GM20000 (cell line): Measurements from ENCODE around the gene KLF13.

ENCODE experiments used
- DNase-seq: peaks from one replicate; pipeline ENCODE4 v3.0.0; 2012; ENCODE audit warnings: low spot score
- TF ChIP-seq, protein P1 (sequence below): IDR thresholded peaks from 2 replicates; pipeline ENCODE4 v1.5.1; 2012; ENCODE audit warnings: mild to moderate bottlenecking, control low read depth; ENCODE audit errors: extremely low read depth, missing control alignments

Gene KLF13

DNA sequence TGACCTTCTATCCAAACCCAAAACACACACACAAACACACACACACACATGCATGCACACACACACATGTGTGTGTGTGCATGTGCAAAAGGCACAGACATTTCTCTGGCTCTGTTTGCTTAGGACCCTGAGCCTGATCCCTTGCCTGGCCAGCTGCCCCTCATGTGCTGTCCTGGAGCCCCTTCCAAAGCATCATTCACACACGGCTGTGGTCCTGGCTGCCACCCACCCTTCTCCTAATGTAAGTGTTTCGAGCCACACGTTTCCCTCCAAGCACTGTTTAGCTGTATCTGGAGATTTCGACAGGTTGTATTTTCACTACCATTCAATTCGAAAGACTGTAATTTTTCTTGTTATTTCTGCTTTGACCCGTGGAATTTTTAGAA is 45.8 kb upstream of the KLF13 start:
- TF ChIP-seq, protein P1, sequence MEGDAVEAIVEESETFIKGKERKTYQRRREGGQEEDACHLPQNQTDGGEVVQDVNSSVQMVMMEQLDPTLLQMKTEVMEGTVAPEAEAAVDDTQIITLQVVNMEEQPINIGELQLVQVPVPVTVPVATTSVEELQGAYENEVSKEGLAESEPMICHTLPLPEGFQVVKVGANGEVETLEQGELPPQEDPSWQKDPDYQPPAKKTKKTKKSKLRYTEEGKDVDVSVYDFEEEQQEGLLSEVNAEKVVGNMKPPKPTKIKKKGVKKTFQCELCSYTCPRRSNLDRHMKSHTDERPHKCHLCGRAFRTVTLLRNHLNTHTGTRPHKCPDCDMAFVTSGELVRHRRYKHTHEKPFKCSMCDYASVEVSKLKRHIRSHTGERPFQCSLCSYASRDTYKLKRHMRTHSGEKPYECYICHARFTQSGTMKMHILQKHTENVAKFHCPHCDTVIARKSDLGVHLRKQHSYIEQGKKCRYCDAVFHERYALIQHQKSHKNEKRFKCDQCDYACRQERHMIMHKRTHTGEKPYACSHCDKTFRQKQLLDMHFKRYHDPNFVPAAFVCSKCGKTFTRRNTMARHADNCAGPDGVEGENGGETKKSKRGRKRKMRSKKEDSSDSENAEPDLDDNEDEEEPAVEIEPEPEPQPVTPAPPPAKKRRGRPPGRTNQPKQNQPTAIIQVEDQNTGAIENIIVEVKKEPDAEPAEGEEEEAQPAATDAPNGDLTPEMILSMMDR: no peak
- DNase-seq: no peak

DNA sequence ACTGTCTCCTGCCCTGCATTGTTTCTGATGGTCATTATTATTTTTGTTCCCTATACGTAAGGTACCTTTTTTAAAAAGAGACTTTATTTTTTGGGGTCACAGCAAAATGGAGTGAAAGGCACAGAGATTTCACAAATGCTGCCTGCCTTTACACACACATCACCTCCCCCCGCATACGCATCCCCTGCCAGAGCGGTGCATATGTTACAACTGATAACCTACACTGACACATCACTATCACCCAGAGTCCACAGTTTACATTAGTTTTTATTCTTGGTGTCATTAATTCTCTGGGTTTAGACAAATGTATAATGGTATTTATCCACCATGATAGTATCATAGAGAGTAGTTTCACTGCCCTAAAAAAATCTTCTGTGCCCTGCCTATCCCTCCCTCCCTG is 43.6 kb upstream of the KLF13 start:
- TF ChIP-seq, protein P1: no peak
- DNase-seq: no peak

DNA sequence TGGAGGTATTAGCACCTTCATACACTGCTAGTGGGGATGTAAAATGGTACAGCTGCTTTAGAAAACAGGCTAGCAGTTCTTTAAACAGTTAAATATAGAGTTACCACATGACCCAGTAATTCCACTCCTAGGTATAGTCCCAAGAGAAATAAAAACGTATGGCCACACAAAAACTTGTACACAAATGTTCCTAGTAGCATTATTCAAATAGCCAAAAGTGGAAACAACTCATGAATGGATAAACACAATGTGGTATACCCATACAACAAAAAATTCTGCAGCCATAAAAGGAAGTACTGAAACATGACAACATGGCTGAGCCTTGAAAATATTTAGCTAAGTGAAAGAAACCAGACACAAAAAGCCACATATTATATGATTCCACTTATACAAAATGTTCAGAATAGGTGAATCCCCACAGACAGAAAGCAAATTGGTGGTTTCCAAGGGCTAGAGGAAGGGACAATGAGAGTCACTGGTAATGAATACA is 40.8 kb upstream of the KLF13 start:
- TF ChIP-seq, protein P1: no peak
- DNase-seq: no peak

DNA sequence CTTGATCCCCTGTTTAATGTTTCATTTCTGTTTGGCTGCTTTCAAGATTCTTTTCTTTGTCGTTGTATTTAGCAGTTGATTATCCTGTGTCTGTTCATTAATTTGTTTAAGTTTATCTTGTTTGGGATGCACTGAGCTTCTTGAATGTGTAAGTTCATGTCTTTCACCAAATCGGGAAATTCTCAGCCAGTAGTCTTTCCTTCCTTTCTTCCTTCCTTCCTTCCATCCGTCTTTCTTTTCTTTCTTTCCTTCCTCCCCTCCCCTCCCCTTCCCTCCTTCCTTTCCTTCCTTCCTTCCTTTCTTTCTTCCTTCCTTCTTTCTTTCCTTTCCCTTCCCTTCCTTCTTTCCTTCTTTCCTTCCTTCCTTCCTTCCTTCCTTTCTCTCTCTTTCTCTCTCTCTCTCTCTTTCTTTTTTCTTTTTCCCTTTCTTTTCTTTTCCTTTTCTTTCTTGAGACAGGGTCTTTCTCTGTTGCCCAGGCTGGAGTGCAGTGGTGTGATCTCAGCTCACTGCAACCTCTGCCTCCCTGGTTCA is 35.5 kb upstream of the KLF13 start:
- no peak for DNase-seq
- TF ChIP-seq, protein P1: no peak

DNA sequence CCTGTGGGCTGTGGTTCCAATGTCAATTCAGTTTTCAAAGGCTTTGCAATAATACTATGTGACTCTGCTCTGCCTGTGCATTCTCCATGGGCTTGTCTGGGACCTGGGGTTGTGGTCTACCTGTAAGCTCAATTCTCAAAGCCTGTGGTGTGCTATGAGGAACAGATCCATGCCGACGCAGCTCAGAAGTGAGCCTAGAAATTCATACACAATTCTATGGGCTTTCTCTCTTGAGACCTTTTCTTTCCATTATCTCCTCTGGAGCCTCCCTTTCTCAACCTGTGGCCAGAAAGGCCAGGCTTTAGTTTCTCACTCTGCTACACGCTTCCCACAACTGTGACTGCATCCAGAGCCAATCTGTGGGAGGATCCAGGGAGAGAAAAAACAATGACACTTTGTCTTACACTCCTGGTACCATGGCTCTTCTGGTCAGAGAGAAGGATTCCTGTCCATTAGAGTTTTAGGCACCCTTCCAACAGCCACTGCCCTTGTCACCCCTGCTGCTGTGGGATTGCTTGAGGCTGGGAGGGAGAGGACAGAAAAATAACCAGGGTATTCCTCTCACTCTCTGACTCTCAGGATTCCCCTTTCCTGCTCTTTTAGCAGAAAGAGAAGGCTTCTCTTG is 34.1 kb upstream of the KLF13 start:
- TF ChIP-seq, protein P1: no peak
- no peak for DNase-seq

DNA sequence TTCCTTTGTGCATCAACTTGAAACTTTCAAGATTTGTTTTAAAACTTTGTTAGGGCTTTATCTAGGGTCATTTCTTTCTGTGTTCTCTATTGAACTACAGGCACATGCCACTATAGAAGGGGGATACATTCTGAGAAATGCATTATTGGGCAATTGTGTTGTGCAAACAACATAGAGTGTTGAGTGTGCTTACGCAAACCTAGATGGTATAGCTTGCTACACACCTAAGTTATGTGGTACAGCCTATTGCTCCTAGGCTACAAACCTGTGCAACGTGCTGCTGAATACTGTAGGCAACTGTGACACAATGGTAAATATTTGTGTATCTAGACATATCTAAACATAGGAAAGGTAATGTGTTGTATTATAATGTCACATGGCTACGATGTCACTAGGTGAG is 33.0 kb upstream of the KLF13 start:
- no peak for DNase-seq
- TF ChIP-seq, protein P1: no peak

DNA sequence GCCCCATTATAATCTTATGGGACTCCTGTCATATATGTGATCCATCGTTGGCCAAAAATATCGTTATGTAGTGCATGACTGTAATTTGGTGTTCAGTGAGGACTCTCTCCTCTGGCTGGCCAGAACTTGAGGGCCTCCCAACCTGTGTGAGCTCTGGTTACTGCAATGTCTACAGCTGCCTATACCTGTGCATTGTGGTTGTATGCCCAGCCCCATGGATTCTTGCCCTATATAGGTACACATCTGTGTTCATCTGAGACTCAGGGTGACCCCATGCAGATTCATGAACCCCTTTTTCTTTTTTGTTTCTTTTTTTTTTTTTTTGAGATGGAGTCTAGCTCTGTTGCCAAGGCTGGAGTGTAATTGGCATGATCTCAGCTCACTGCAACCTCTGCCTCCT is 32.6 kb upstream of the KLF13 start:
- no peak for DNase-seq
- TF ChIP-seq, protein P1: no peak
